Peyer's patch (tissue), 4 donors: ENCODE measurements around the gene BBS9.

Source experiments
- POLR2A ChIP-seq, 2 donors: fragments of 450-650 bp; IDR thresholded peaks; one replicate each; pipeline ENCODE4 v1.5.1; 2017; ENCODE audit warnings: antibody characterized with exemption in 2 of 2, mild to moderate bottlenecking in 2 of 2, moderate library complexity in 2 of 2
- TF ChIP-seq, protein P1 (sequence below), 6 experiments: fragments of 450-650 bp in 4 of 6; fragments of 200-600 bp in 2 of 6; sonication (generic) in 1 of 6; IDR thresholded peaks; one replicate each; pipeline ENCODE4 v1.5.1; 2017 to 2019; ENCODE audit warnings: antibody characterized with exemption in 6 of 6, mild to moderate bottlenecking in 3 of 6, moderate library complexity in 1 of 6

DNA sequence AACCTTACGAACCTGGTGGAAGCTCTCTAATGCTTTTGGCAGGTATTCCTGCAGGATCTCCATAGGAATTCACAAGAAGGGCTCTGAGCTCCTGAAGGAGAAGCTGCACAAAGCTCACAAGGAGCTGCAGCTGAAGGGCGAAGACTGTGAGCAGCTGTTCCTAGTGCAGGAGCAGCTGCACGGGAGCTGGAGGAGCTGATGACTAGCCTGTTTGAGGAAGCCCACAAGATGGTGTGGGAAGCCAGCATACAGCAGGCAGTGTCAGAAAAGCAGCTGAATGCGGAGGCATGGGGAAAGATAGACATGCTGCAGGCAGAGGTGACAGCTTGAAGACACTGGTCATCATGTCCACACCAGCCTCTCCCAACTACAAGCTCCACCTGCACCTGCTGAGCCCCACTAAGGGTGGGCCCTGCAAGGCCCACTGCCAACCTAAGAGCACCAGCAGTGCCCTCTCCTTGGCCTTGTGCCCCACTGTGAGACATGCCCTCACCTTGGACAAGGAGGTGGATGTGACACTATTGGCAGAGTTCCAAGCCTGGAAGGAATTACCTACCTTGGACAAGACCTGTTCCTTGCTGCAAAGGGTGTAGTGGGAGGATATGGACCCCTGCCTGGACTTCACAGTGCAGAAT is 250.6 kb downstream of the BBS9 start:
- TF ChIP-seq, protein P1, sequence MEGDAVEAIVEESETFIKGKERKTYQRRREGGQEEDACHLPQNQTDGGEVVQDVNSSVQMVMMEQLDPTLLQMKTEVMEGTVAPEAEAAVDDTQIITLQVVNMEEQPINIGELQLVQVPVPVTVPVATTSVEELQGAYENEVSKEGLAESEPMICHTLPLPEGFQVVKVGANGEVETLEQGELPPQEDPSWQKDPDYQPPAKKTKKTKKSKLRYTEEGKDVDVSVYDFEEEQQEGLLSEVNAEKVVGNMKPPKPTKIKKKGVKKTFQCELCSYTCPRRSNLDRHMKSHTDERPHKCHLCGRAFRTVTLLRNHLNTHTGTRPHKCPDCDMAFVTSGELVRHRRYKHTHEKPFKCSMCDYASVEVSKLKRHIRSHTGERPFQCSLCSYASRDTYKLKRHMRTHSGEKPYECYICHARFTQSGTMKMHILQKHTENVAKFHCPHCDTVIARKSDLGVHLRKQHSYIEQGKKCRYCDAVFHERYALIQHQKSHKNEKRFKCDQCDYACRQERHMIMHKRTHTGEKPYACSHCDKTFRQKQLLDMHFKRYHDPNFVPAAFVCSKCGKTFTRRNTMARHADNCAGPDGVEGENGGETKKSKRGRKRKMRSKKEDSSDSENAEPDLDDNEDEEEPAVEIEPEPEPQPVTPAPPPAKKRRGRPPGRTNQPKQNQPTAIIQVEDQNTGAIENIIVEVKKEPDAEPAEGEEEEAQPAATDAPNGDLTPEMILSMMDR (IDR thresholded peaks at IDR 0.05): no peak
- TF ChIP-seq POLR2A (IDR thresholded peaks at IDR 0.05): no peak
